ENCODE measurements around the gene CDCA8. TPM values are rescaled to one million over a fixed set of nuclear protein-coding genes. Genes with fewer than 3 reads are reported as not detected.

The CDCA8 gene
- total RNA-seq, 1 experiment from 2014 or later, result 64.7 TPM

GRCh38 chr1:37755951-37756560, 63.7 kb downstream of the CDCA8 start:
- DNase-seq (ENCODE audit: low spot score), result no peak
- Histone ChIP-seq H3K4me3 (ENCODE audit: low read depth, low read length, poor library complexity, severe bottlenecking) (no peak overlapping the region), H3K27ac (ENCODE audit: low read depth, low read length, poor library complexity, severe bottlenecking) (no peak overlapping the region), H3K4me1 (ENCODE audit: insufficient read depth, low read length, poor library complexity, severe bottlenecking) (no peaks in the 10 kb centered on the region), H3K27me3 (replicated peaks; ENCODE audit: insufficient read depth, low read depth, low read length, poor library complexity) (peaks cover 85% of the 10 kb centered on the region), H3K36me3 (ENCODE audit: insufficient read depth, low read length, poor library complexity, severe bottlenecking) (no peaks in the 10 kb centered on the region), H3K9me3 (ENCODE audit: low read depth, low read length, poor library complexity, severe bottlenecking) (no peaks in the 10 kb centered on the region)
- ChIA-PET POLR2A (ENCODE audit: low non-redundant PET) (no interaction called here), CTCF (no interaction called here)
- no TSS peak for BruUV-seq (replicated peaks)
- TF ChIP-seq CTCF (conservative IDR thresholded peaks at IDR 0.05; ENCODE audit: low read depth, low read length) (no peak), EZH2 (IDR thresholded peaks at IDR 0.05; ENCODE audit: borderline replicate concordance, low read depth, low read length, poor library complexity, severe bottlenecking) (no peak)
- intact Hi-C loops (cut with micrococcal nuclease; ENCODE audit: unreplicated experiment), result no loop called here

Other genes starting within 250 kb of the CDCA8 start
- 4.8 and 5.4 TPM in 2 replicates for gene ZC3H12A, start 217.9 kb upstream of the CDCA8 start, total RNA-seq (2021)
- gene MEAF6, start 177.8 kb upstream of the CDCA8 start, total RNA-seq (2021), result 73.8 and 75.7 TPM in 2 replicates
- 18.1 and 18.3 TPM in 2 replicates for gene SNIP1, start 138.2 kb upstream of the CDCA8 start, total RNA-seq (2021)
- 6.3 and 11.8 TPM in 2 replicates for gene DNALI1, start 135.6 kb upstream of the CDCA8 start, total RNA-seq (2021)
- gene GNL2, start 96.6 kb upstream of the CDCA8 start, total RNA-seq (2021), result 101 and 121 TPM in 2 replicates
- not detected in 2 replicates for gene RSPO1, start 57.6 kb upstream of the CDCA8 start, total RNA-seq (2021)
- gene EPHA10, start 72.6 kb downstream of the CDCA8 start, total RNA-seq (2021), result not detected in 2 replicates
- gene MANEAL, start 101.3 kb downstream of the CDCA8 start, total RNA-seq (2021), result 5.9 and 7.3 TPM in 2 replicates
- gene C1orf122, start 115.3 kb downstream of the CDCA8 start, total RNA-seq (2021), result 31.0 and 33.5 TPM in 2 replicates
- gene YRDC, start 115.7 kb downstream of the CDCA8 start, total RNA-seq (2021), result 30.4 and 38.5 TPM in 2 replicates
- gene MTF1, start 167.1 kb downstream of the CDCA8 start, total RNA-seq (2021), result 18.9 and 19.8 TPM in 2 replicates

All from A673 (cell line).